Breast epithelium (tissue), 3 donors: Measurements from ENCODE around the gene HSF5.

Experiments used
- POLR2A ChIP-seq: fragments of 450-650 bp; IDR thresholded peaks from one replicate; pipeline ENCODE4 v1.6.1; 2016; ENCODE audit warnings: antibody characterized with exemption, mild to moderate bottlenecking, moderate library complexity
- POLR2AphosphoS5 ChIP-seq, 3 donors: sonication (generic); formaldehyde crosslinking; IDR thresholded peaks; one replicate each; pipeline ENCODE4 v1.6.1; 2017; ENCODE audit warnings: antibody characterized with exemption in 3 of 3
- TF ChIP-seq, protein P1 (sequence below), 3 donors: fragments of 450-650 bp; IDR thresholded peaks; one replicate each; pipeline ENCODE4 v1.5.1; 2016 to 2017; ENCODE audit warnings: antibody characterized with exemption in 3 of 3, mild to moderate bottlenecking in 3 of 3, moderate library complexity in 3 of 3

DNA sequence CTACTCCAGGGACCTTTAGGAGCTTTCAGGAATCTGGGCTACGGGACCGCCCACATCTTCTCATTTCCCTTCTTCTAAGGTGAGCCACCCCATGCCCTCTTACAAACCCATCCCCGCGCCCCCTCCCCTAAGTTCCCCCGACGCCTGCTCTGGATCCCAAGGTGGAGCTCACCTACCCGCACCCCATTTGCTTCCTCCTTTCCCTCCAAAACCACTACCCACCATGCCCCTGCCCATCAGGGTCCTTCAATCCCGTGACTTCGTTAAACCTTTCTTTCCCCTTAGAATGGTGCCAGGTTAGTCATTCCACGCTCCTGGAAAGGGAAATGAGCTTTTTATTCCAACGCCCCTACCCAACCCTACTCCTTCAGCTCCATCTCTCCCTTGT, 26.6 kb upstream of the HSF5 start:
- TF ChIP-seq, protein P1, sequence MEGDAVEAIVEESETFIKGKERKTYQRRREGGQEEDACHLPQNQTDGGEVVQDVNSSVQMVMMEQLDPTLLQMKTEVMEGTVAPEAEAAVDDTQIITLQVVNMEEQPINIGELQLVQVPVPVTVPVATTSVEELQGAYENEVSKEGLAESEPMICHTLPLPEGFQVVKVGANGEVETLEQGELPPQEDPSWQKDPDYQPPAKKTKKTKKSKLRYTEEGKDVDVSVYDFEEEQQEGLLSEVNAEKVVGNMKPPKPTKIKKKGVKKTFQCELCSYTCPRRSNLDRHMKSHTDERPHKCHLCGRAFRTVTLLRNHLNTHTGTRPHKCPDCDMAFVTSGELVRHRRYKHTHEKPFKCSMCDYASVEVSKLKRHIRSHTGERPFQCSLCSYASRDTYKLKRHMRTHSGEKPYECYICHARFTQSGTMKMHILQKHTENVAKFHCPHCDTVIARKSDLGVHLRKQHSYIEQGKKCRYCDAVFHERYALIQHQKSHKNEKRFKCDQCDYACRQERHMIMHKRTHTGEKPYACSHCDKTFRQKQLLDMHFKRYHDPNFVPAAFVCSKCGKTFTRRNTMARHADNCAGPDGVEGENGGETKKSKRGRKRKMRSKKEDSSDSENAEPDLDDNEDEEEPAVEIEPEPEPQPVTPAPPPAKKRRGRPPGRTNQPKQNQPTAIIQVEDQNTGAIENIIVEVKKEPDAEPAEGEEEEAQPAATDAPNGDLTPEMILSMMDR (IDR thresholded peaks at IDR 0.05) = no peak
- no peak for TF ChIP-seq POLR2A
- no peak for TF ChIP-seq POLR2AphosphoS5 (IDR thresholded peaks at IDR 0.05)
